Trophoblast cell (in vitro differentiated cells and primary cell): ENCODE measurements around the gene KCTD8.

Experiments
- DNase-seq, 2 donors: peaks; one replicate each; pipeline ENCODE4 v3.0.0-alpha.2; 2016
- H2AFZ ChIP-seq: 2 replicates; pipeline ENCODE4 v1.6.1; 2013; ENCODE audit warnings: low read length, moderate library complexity, mild to moderate bottlenecking; ENCODE audit not compliant: insufficient read depth, poor library complexity
- H2AK5ac ChIP-seq: 2 replicates; pipeline ENCODE4 v1.6.1; 2013; ENCODE audit warnings: mild to moderate bottlenecking, low read length
- H2BK120ac ChIP-seq: 2 replicates; pipeline ENCODE4 v1.6.1; 2013; ENCODE audit warnings: low read length, mild to moderate bottlenecking, moderate library complexity; ENCODE audit not compliant: insufficient read depth, poor library complexity
- H2BK12ac ChIP-seq: 2 replicates; pipeline ENCODE4 v1.6.1; 2013; ENCODE audit warnings: mild to moderate bottlenecking, low read length, moderate library complexity
- H2BK5ac ChIP-seq: 2 replicates; pipeline ENCODE4 v1.6.1; 2013; ENCODE audit warnings: low read length, low read depth, moderate library complexity, mild to moderate bottlenecking; ENCODE audit not compliant: poor library complexity
- H3K14ac ChIP-seq: 2 replicates; pipeline ENCODE4 v1.6.1; 2013; ENCODE audit warnings: mild to moderate bottlenecking, low read length
- H3K18ac ChIP-seq: 2 replicates; pipeline ENCODE4 v1.6.1; 2013; ENCODE audit warnings: mild to moderate bottlenecking, low read length
- H3K23ac ChIP-seq: 2 replicates; pipeline ENCODE4 v1.6.1; 2013; ENCODE audit warnings: low read length
- H3K27ac ChIP-seq: 2 replicates; pipeline ENCODE4 v1.5.1; 2013; ENCODE audit warnings: low read depth, mild to moderate bottlenecking, inconsistent platforms, low read length, moderate library complexity
- H3K27me3 ChIP-seq: 2 replicates; pipeline ENCODE4 v1.6.1; 2013; ENCODE audit warnings: inconsistent platforms, mild to moderate bottlenecking, low read length, moderate library complexity; ENCODE audit not compliant: insufficient read depth
- H3K36me3 ChIP-seq, 2 experiments: 1 replicate in 1 of 2; 2 replicates in 1 of 2; pipeline ENCODE4 v1.6.1; 2013; ENCODE audit warnings: low read length in 2 of 2, mild to moderate bottlenecking in 2 of 2, moderate library complexity in 1 of 2; ENCODE audit not compliant: insufficient read depth in 2 of 2, control insufficient read depth in 1 of 2
- H3K4ac ChIP-seq: 2 replicates; pipeline ENCODE4 v1.6.1; 2013; ENCODE audit warnings: low read depth, mild to moderate bottlenecking, low read length, moderate library complexity
- H3K4me1 ChIP-seq, 2 experiments: 1 replicate in 1 of 2; 2 replicates in 1 of 2; pipeline ENCODE4 v1.6.1; 2013; ENCODE audit warnings: low read length in 2 of 2, mild to moderate bottlenecking in 2 of 2, moderate library complexity in 1 of 2; ENCODE audit not compliant: insufficient read depth in 2 of 2, control insufficient read depth in 1 of 2
- H3K4me2 ChIP-seq: 2 replicates; pipeline ENCODE4 v1.6.1; 2013; ENCODE audit warnings: inconsistent platforms, mild to moderate bottlenecking, low read length, moderate library complexity
- H3K4me3 ChIP-seq: 2 replicates; pipeline ENCODE4 v1.5.1; 2013; ENCODE audit warnings: mild to moderate bottlenecking, low read depth, low read length, inconsistent platforms
- H3K79me1 ChIP-seq: one replicate; pipeline ENCODE4 v1.6.1; 2013; ENCODE audit warnings: low read length
- H3K79me2 ChIP-seq: 2 replicates; pipeline ENCODE4 v1.6.1; 2013; ENCODE audit warnings: low read length, mild to moderate bottlenecking; ENCODE audit not compliant: control insufficient read depth, insufficient read depth, poor library complexity
- H3K9ac ChIP-seq: 2 replicates; pipeline ENCODE4 v1.6.1; 2013; ENCODE audit warnings: mild to moderate bottlenecking, low read length
- H3K9me3 ChIP-seq: 2 replicates; pipeline ENCODE4 v1.6.1; 2013; ENCODE audit warnings: low read depth, mild to moderate bottlenecking, control low read depth, inconsistent platforms, low read length; ENCODE audit not compliant: insufficient read depth
- H4K12ac ChIP-seq: 2 replicates; pipeline ENCODE4 v1.6.1; 2013; ENCODE audit warnings: low read depth, mild to moderate bottlenecking, low read length, moderate library complexity
- H4K8ac ChIP-seq: 2 replicates; pipeline ENCODE4 v1.6.1; 2013; ENCODE audit warnings: low read depth, mild to moderate bottlenecking, low read length, moderate library complexity
- H4K91ac ChIP-seq: one replicate; pipeline ENCODE4 v1.6.1; 2013; ENCODE audit warnings: low read depth, mild to moderate bottlenecking, low read length, moderate library complexity
- WGBS: extraction: QIAGEN DNeasy Blood & Tissue Kit; methylation state at CpG from one replicate; pipeline ENCODE4 v1.1.7; 2013; ENCODE audit warnings: missing lambda C conversion rate; ENCODE audit not compliant: insufficient read length, insufficient coverage; ENCODE audit errors: extremely low coverage; 5-methylcytosine and 5-hydroxymethylcytosine counted together

Gene KCTD8

GRCh38 chr4:44221407-44221806, 227.2 kb downstream of the KCTD8 start:
- H2BK12ac ChIP-seq = no peak overlapping the region
- H4K91ac ChIP-seq = no peak overlapping the region
- no peak for DNase-seq

GRCh38 chr4:44210750-44211149, 237.9 kb downstream of the KCTD8 start:
- no peak overlapping the region for H4K12ac ChIP-seq
- no peak overlapping the region for H3K27ac ChIP-seq
- H2BK120ac ChIP-seq = no peak overlapping the region
- H3K23ac ChIP-seq = no peak overlapping the region
- no peaks in the 10 kb centered on the region for H3K9me3 ChIP-seq
- H3K36me3 ChIP-seq = no peaks in the 10 kb centered on the region
- no peak overlapping the region for H2BK5ac ChIP-seq
- no peak overlapping the region for H2BK12ac ChIP-seq
- DNase-seq = no peak
- no peak overlapping the region for H3K9ac ChIP-seq
- H3K4me2 ChIP-seq = no peak overlapping the region
- no peaks in the 10 kb centered on the region for H3K79me1 ChIP-seq
- H3K79me2 ChIP-seq = no peaks in the 10 kb centered on the region
- H2AFZ ChIP-seq = no peak overlapping the region
- H3K4me3 ChIP-seq = no peak overlapping the region
- H4K91ac ChIP-seq = no peak overlapping the region
- no peak overlapping the region for H3K18ac ChIP-seq
- no peaks in the 10 kb centered on the region for H3K4me1 ChIP-seq
- no peaks in the 10 kb centered on the region for H3K27me3 ChIP-seq
- H3K4ac ChIP-seq = no peak overlapping the region
- H3K14ac ChIP-seq = no peak overlapping the region
- H2AK5ac ChIP-seq = no peak overlapping the region
- no peak overlapping the region for H4K8ac ChIP-seq

More at GRCh38 chr4:44221407-44221806, 227.2 kb downstream of the KCTD8 start:
- Histone ChIP-seq H4K8ac (no peak overlapping the region), H3K9ac (no peak overlapping the region), H3K14ac (no peak overlapping the region), H3K4ac (no peak overlapping the region), H3K36me3 (no peaks in the 10 kb centered on the region), H2AK5ac (no peak overlapping the region), H4K12ac (no peak overlapping the region), H3K27ac (no peak overlapping the region), H3K4me2 (no peak overlapping the region), H3K27me3 (no peaks in the 10 kb centered on the region), H3K23ac (no peak overlapping the region), H3K4me3 (no peak overlapping the region), H2BK120ac (no peak overlapping the region), H3K18ac (no peak overlapping the region), H2AFZ (no peak overlapping the region), H3K79me2 (no peaks in the 10 kb centered on the region), H3K79me1 (no peaks in the 10 kb centered on the region), H2BK5ac (no peak overlapping the region), H3K4me1 (no peaks in the 10 kb centered on the region), H3K9me3 (no peaks in the 10 kb centered on the region)
- WGBS = no CpG with 5 or more reads among the region's 4 CpGs

GRCh38 chr4:44196796-44197195, 251.8 kb downstream of the KCTD8 start:
- no peak overlapping the region for H2AFZ ChIP-seq
- no peaks in the 10 kb centered on the region for H3K79me2 ChIP-seq
- no peaks in the 10 kb centered on the region for H3K27me3 ChIP-seq
- no peak overlapping the region for H2BK120ac ChIP-seq
- H3K9ac ChIP-seq = no peak overlapping the region
- no peak overlapping the region for H2AK5ac ChIP-seq
- H3K18ac ChIP-seq = no peak overlapping the region
- H3K23ac ChIP-seq = no peak overlapping the region
- no peak overlapping the region for H3K4me2 ChIP-seq
- no peak overlapping the region for H3K4ac ChIP-seq
- H3K27ac ChIP-seq = no peak overlapping the region
- H3K36me3 ChIP-seq = no peaks in the 10 kb centered on the region
- H4K12ac ChIP-seq = no peak overlapping the region
- no peak overlapping the region for H2BK12ac ChIP-seq
- WGBS = no CpG with 5 or more reads among the region's 1 CpG
- H4K8ac ChIP-seq = no peak overlapping the region
- no peaks in the 10 kb centered on the region for H3K79me1 ChIP-seq
- no peak overlapping the region for H4K91ac ChIP-seq
- no peak overlapping the region for H3K4me3 ChIP-seq
- H2BK5ac ChIP-seq = no peak overlapping the region
- DNase-seq = no peak
- no peak overlapping the region for H3K14ac ChIP-seq
- peaks cover 2% of the 10 kb centered on the region for H3K9me3 ChIP-seq
- H3K4me1 ChIP-seq = no peaks in the 10 kb centered on the region

GRCh38 chr4:44194365-44194764, 254.2 kb downstream of the KCTD8 start:
- Histone ChIP-seq H4K12ac (no peak overlapping the region), H3K23ac (no peak overlapping the region), H2AFZ (no peak overlapping the region), H3K4me3 (no peak overlapping the region), H3K27ac (no peak overlapping the region), H4K8ac (no peak overlapping the region), H3K79me2 (no peaks in the 10 kb centered on the region), H3K9me3 (peaks cover 2% of the 10 kb centered on the region), H3K4me2 (no peak overlapping the region), H2BK12ac (no peak overlapping the region), H3K27me3 (no peaks in the 10 kb centered on the region), H2BK5ac (no peak overlapping the region), H3K14ac (no peak overlapping the region), H3K9ac (no peak overlapping the region), H3K4ac (no peak overlapping the region), H2AK5ac (no peak overlapping the region), H3K79me1 (no peaks in the 10 kb centered on the region), H3K36me3 (no peaks in the 10 kb centered on the region), H2BK120ac (no peak overlapping the region), H3K4me1 (no peaks in the 10 kb centered on the region), H3K18ac (no peak overlapping the region), H4K91ac (no peak overlapping the region)
- no CpG with 5 or more reads among the region's 1 CpG for WGBS
- DNase-seq = no peak
